Activated naive CD4-positive, alpha-beta T cell treated with anti-CD3 and anti-CD28 coated beads, Interleukin-2, amount 50 U/mL, for 16 hours (primary cell): ENCODE measurements around the gene ZFYVE1.
"Not testable (repeated sequence)": the region's sequence is repeated elsewhere in the genome, so short reads cannot be mapped to it uniquely, and the experiment has no call there.

Experiments used
- DNase-seq: peaks from one replicate; pipeline ENCODE4 v3.0.0-alpha.2; 2020

Gene ZFYVE1

GRCh38 chr14:72999316-72999715 is 27.6 kb downstream of the ZFYVE1 start:
- no peak for DNase-seq

DNA sequence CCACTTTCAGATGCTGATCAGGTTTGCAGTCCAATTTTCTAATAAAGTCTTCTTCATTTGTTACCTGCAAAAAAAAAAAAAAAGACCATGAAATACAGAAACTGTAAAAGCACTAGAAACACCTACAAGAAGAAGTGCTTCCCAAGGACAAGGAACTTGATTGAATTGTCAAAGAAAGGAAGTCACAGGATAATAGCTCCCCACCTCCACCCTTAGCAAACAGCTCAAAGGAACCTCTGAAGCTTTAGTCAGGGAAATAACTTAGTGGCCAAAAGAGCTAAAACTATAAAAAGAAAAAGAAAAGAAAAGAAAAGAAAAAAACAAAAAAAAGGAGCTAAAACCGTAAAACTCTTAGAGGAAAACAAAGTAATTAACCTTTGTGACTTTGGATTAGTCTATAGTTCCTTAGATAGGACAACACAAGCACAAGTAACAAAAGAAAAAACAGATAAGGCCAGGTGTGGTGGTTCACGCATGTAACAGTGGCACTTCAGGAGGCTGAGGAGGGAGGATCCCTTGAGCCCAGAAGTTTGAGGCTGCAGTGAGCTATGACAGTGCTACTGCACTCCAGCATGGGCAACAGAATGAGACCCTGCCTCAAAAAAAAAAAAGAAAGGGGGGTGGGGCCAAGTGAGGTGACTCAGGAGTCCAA is 28.5 kb downstream of the ZFYVE1 start:
- no peak for DNase-seq

DNA sequence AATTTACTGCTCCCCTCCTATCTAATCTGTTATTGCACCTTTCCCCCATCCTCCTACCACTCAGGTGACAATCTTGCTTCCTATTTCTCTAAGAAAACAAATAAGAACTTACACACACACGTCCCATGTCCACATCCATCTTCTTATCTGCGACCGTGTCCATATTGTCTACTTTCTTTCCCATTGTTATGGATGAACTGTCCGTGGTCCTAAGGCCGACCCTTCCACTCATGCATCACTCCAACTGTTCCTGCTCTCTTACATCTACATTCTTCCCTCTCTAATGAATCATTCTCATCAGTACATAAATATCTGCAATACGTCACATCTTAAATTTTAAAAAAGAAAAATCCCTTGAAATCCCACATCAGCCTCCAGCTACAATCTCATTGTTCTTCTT is 30.0 kb downstream of the ZFYVE1 start:
- DNase-seq = no peak

DNA sequence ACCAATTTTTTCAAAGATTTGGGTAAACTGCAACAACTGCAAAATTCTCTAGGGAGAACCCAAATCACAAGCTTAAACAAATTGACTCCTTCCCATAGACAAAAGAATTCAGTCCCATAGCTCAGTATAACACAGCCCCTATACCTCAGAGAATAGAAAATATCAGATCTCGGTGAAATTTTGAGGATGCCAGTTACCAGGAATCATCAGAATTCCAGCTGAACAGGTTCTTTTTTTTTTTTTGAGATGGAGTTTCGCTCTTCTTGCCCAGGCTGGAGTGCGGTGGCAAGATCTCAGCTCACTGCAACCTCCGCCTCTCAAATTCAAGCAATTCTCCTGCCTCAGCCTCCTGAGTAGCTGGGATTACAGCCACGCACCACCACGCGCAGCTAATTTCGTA is 36.7 kb downstream of the ZFYVE1 start:
- DNase-seq = no peak

DNA sequence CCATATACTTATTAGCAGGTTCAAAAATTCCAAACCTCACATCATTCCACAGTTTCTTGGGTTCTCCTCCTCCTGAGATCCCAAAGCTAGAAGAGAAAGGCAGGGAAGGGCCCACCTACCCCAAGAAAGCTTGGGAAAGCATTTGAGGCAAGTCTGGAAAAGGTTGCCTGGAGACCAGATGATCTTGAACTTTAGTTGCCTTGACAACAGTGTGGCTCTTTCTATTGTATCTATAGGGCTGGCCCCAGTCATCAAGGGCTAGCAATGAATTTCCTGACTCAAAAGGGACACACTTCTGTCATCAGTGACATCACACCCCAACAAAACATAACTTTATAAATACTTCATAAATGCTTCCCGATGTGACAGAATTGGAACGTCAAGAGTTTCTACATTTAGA is 40.0 kb downstream of the ZFYVE1 start:
- DNase-seq = no peak

DNA sequence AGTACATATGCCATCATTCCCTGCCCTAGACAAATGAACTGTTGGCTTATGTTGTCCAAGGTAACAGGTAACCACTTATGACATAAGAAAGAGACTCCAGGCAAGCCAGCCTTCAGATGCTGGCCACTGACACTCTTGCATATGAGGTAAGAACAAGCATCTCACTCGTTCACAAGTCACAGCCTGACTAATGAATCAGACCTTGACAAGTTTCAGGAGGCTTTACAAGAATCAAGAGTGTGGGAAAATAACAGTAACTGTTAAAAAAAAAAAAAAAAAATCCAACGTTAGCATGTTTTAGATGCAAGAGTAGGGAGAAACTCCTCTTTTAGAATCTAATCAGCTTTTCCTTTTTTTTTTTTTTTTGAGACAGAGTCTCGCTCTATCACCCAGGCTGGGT is 40.7 kb downstream of the ZFYVE1 start:
- DNase-seq = no peak

DNA sequence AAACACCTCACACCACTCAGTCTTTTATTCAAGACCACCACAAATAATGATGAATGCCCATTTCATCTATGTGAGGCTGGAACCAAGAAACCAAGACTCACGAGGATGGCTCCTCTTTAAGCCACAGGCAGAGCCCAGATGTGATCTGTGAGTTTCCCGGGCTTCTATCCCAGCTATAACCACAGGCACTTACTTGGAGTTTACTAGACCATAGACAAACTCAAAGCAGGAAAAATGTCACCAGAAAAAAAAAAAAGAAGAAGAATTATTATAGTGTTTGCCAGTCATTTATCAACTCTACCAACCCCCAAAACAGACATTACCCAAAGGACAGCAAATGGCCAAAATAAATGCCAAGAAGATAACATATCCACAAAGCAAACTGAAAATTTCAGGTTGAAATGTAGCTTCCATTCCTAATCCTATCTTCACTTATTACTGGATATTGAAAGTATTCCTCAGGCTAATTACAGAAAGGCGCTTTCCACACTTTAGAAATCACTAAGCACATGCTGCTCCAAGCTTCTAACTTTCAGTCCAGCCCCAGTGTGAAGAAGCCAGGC is 44.7 kb downstream of the ZFYVE1 start:
- DNase-seq = no peak

DNA sequence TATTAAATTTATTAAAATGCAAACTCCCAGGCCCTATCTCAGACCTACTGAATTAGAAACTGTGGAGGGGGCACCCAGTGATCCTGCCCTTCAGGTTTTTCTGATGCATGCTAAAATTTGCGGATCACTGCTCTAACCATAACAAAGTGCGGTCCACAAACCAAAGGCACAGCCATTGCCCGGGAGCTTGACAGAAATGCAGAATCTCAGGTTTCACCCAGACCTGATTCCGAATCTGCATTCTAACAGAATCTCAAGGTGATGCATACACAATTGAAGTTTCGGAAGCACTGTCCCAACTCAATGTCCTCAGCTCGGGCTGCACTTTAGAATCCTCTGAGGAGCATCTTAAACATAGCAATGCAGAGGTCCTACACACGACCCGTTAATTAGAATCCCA is 46.0 kb downstream of the ZFYVE1 start:
- DNase-seq = no peak

DNA sequence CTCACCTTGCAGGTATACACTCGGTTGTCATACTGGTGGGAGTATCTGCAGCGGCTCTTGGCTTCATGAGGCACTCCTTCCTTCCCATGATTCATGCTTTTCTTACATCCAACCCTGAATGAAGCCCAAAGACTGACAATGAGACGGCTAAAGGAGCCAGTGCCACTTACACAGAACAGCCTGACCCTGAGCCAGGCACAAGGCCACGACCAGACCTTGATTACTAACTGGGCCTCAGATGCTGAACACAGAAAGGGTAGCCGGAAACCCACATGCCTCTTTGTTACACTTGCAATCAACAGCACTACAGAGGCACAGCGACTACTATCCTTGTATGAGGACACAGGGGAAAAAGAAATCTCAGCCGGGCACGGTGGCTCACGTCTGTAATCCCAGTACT is 48.0 kb downstream of the ZFYVE1 start:
- DNase-seq = no peak

- no peak for DNase-seq
Observed at GRCh38 chr14:72975770-72976169, 51.1 kb downstream of the ZFYVE1 start.

DNA sequence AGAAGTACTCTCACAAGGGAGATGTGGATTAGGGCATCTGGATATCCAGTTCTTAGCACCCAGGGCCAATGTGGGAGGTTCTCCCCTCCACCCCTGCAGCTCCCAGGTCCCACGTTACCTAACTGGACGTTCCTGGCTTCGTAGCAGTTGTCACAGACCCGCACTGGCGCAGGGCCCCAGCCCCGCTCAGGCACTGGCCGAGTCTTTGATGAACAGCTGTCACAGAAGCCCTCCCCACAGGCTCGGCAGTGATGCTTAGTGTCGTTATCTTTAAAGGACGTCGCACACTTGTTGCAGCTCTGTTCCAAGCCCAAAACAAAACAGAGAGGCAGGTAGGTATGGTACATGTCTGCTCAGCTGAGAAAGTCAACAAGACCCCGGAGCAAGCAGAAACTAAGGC is 52.2 kb downstream of the ZFYVE1 start:
- no peak for DNase-seq

- DNase-seq = no peak
Observed at GRCh38 chr14:72970824-72971434, 56.0 kb downstream of the ZFYVE1 start.

GRCh38 chr14:72970058-72970630 is 56.8 kb downstream of the ZFYVE1 start:
- no peak for DNase-seq

GRCh38 chr14:72968316-72968715 is 58.6 kb downstream of the ZFYVE1 start:
- no peak for DNase-seq

- DNase-seq = no peak
Observed at GRCh38 chr14:72966038-72966437, 60.9 kb downstream of the ZFYVE1 start.

GRCh38 chr14:72965249-72965648 is 61.7 kb downstream of the ZFYVE1 start:
- DNase-seq = no peak

GRCh38 chr14:72962829-72963312 is 64.0 kb downstream of the ZFYVE1 start:
- no peak for DNase-seq

DNA sequence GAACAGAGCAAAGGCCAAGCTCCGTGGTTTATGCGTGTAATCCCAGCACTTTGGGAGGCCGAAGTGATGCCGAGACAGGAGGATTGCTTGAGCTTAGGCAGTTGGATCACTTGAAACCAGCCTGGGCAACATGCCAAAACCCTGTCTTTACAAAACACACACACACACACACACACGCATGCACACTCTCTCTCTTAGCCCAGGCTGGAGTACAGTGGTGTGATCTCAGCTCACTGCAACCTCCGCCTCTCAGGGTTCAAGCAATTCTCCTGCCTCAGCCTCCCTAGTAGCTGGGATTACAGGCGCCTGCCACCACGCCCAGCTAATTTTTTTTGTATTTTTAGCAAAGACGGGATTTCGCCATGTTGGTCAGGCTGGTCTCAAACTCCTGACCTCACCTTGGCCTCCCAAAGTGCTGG is 64.6 kb downstream of the ZFYVE1 start:
- not testable (repeated sequence) for DNase-seq

DNA sequence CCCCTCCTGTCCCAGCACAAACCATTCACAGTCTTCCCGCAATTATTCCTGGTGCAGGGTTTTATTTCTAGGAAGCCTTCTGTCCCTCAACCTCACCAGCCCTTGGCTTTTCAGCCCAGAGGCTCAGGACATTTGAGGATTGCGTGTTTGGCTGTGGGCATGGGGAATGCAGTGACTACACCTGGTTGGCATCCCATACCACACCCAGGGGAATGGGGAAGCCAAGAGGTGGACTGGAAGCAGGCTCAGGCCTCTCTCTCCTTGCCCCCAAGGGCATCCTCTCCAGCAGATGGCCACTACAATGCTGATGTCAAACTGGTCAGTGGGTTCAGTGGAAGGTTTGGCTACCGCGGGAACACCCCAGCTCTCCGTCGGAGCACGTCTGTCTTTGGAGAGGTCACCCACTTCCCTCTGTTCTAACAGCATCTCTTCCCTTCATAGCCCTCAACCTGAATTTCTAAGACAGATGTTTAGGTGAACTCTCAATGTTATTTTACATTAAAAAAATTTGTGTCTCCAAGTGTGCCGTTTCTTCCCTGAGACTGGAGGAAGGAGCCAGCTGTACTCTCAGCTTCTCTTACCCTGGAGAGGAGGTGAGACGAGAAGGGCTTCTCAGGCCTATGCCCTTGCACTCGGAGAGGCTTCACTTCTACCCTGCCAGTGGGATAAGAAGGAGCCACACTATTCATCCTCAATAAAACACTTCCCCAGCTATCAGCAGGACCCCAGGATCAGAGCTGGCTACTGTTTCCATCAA is 65.1 kb downstream of the ZFYVE1 start:
- no peak for DNase-seq

DNA sequence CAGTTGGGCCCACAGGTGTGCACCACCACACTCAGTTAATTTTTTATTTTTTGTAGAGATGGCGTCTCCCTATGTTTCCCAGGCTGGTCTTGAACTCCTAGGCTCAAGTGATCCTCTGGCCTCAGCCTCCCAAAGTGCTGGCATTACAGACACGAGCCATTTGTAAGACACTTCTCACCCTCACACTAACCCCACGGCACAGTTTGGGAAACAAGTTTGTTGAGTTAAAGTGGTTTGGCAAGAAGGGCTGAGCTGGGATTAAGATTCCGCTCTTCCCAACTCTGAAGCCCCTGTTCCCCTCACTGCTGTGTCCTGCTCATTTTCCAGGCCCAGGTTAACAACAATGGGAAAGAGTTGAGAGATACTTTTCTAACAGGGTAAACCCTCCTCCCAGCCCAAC is 65.9 kb downstream of the ZFYVE1 start:
- not testable (repeated sequence) for DNase-seq

- DNase-seq = no peak
Observed at GRCh38 chr14:72958548-72958947, 68.4 kb downstream of the ZFYVE1 start.

DNA sequence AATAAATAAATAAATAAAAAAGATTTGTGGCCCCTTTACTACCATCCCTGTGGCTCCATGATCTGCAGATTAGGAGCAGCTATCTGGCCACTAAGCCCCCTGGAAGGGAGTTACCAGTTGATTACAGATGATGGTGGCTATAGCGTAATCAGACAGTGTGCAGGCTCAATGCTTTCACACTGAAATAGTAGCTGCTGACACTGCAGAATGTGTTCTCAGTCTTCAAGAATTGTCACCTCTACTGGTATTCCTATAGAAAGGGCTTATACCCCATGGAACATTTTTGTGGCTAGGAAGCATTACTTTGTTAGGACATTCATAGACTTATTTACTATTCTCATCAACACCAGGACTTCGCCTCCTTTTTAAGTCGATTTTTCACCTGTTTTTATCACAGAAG is 69.7 kb downstream of the ZFYVE1 start:
- DNase-seq = no peak

DNA sequence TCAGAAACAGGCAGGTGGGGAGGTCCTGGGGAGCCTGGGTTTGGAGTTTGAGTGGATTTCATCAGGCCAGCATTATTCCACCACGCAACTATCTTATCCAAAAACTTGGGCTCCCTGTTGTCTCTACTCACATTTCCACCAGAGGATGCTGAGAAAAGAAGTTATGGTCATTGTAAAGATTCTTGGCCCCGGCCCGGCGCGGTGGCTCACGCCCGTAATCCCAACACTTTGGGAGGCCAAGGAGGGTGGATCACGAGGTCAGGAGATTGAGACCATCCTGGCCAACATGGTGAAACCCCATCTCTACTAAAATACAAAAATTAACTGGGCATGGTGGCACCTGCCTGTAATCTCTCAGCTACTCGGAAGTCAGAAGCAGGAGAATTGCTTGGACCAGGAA is 70.2 kb downstream of the ZFYVE1 start:
- DNase-seq = not testable (repeated sequence)
